HG03060 (cell line): ENCODE data around the gene GCNT2.
"Not testable (repeated sequence)": the region's sequence is repeated elsewhere in the genome, so short reads cannot be mapped to it uniquely, and the experiment has no call there.

Source experiments
- ATAC-seq: cut with Tn5 transposase; IDR thresholded peaks from one replicate; pipeline ENCODE4 v1.9.1; 2021; ENCODE audit warnings: low read depth, moderate number of reproducible peaks; ENCODE audit not compliant: unreplicated experiment

Gene GCNT2

GRCh38 chr6:10543488-10543887 is 22.3 kb downstream of the GCNT2 start:
- ATAC-seq, result no peak

- no peak for ATAC-seq
Observed at GRCh38 chr6:10545482-10545881, 24.3 kb downstream of the GCNT2 start.

GRCh38 chr6:10547809-10548208 is 26.7 kb downstream of the GCNT2 start:
- no peak for ATAC-seq

- ATAC-seq, result no peak
Observed at GRCh38 chr6:10550764-10551163, 29.6 kb downstream of the GCNT2 start.

GRCh38 chr6:10552270-10552810 is 31.2 kb downstream of the GCNT2 start:
- ATAC-seq, result no peak

- ATAC-seq, result no peak
Observed at GRCh38 chr6:10553871-10554270, 32.7 kb downstream of the GCNT2 start.

GRCh38 chr6:10554826-10555225 is 33.7 kb downstream of the GCNT2 start:
- ATAC-seq, result no peak

GRCh38 chr6:10555625-10556309 is 34.6 kb downstream of the GCNT2 start:
- ATAC-seq, result no peak

- ATAC-seq, result no peak
Observed at GRCh38 chr6:10556589-10556988, 35.4 kb downstream of the GCNT2 start.

- no peak for ATAC-seq
Observed at GRCh38 chr6:10556992-10557391, 35.8 kb downstream of the GCNT2 start.

GRCh38 chr6:10557913-10558312 is 36.8 kb downstream of the GCNT2 start:
- no peak for ATAC-seq

GRCh38 chr6:10558565-10558964 is 37.4 kb downstream of the GCNT2 start:
- no peak for ATAC-seq

- no peak for ATAC-seq
Observed at GRCh38 chr6:10559522-10560152, 38.5 kb downstream of the GCNT2 start.

- ATAC-seq, result no peak
Observed at GRCh38 chr6:10561611-10562199, 40.6 kb downstream of the GCNT2 start.

GRCh38 chr6:10564975-10565673 is 44.0 kb downstream of the GCNT2 start:
- no peak for ATAC-seq

- ATAC-seq, result no peak
Observed at GRCh38 chr6:10565913-10566312, 44.8 kb downstream of the GCNT2 start.

GRCh38 chr6:10567256-10568026 is 46.3 kb downstream of the GCNT2 start:
- ATAC-seq, result no peak

GRCh38 chr6:10569392-10570127 is 48.4 kb downstream of the GCNT2 start:
- no peak for ATAC-seq

- not testable (repeated sequence) for ATAC-seq
Observed at GRCh38 chr6:10575519-10575918, 54.4 kb downstream of the GCNT2 start.

- no peak for ATAC-seq
Observed at GRCh38 chr6:10576226-10576625, 55.1 kb downstream of the GCNT2 start.
